ENCODE results near the gene CCDC80.
"Not testable (repeated sequence)": the region's sequence is repeated elsewhere in the genome, so short reads cannot be mapped to it uniquely, and the experiment has no call there.

Gene CCDC80

DNA sequence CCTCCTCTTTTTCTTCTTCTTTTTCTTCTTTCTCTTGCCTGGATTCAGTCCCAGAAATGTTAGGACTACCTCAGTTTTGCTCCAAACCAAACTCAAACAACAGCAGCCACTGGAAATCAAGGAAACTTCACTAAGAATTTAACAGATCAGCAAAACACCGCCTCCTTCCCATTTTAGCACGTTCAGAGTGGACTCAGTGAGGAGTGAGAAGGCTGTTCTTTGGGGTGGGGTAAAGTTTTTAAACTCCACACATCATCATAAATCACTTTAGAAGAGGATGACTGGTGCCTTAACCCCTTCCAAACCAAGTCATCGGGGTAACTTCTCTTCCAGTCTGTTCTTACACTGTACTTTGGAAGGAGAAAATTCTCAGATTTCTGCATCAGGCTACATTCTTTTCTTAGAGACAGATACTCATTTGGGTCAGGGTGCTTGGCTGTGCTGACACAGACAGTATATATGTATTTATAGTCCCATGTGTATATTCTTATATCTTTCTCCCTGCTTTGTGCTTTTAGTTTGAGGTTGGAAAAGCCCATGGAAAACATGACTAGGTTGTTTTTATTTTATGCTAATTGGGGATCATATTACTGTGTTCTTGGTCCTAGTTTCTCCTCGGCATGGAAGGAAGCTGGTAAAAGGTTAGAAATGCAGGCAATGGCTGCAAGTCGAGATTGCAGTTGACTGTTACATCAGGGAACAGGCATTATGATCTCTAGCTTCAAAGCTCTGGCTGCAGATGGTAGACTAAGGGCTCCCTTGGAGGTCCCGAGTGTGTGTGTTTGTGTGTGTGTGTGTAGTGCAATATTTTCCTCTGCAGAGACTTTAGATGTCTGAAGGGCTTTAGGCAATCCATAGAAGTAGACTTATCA lies at the start of gene CCDC80:
Gene CCDC80, minus strand, starts transcription at position 214 of the 872 bp plus-strand sequence. CDS start 1,238 bp downstream, outside the sequence.
- no peak for DNase-seq

GRCh38 chr3:112689989-112690388 lies 49.0 kb upstream of the CCDC80 start:
- no peak for DNase-seq

DNA sequence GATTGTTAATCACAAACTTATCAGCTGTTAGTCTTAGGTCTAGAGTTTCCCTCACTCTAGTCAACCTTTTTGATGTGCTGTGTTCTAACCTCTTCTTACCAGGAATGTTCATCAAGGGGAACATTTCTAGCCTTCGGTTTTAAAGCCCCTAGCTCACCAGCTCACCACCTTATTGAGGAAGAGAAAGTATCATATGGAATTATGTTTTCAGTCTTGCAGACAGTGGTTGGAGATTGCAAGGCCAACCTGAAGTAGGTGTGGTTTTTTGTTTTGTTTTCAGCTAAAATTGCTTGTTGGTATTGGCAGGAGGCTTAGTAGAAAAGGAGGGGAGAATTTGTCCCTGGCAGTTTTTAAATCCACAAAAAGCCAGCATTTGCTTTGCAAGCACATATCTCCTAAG lies 48.4 kb upstream of the CCDC80 start:
- DNase-seq = no peak

DNA sequence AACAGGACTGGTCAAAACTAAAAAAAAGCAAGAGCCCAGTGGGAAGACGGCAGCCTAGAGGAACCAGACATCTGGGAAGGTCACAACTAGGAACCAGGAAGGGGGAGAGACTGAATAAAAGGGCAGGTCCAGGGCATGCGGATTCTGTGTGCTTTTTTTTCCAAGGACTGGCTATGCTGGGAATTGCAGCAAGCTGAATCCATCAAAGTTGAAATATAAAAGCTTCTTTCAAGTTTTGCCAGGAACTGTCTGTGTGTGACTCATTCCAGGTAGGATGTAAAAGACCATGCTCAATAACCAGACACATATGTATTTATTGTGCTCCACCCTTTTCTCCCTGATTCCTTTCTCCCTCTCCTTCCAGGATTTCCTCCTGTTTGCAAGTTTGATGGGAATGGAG lies 47.9 kb upstream of the CCDC80 start:
- DNase-seq = no peak

DNA sequence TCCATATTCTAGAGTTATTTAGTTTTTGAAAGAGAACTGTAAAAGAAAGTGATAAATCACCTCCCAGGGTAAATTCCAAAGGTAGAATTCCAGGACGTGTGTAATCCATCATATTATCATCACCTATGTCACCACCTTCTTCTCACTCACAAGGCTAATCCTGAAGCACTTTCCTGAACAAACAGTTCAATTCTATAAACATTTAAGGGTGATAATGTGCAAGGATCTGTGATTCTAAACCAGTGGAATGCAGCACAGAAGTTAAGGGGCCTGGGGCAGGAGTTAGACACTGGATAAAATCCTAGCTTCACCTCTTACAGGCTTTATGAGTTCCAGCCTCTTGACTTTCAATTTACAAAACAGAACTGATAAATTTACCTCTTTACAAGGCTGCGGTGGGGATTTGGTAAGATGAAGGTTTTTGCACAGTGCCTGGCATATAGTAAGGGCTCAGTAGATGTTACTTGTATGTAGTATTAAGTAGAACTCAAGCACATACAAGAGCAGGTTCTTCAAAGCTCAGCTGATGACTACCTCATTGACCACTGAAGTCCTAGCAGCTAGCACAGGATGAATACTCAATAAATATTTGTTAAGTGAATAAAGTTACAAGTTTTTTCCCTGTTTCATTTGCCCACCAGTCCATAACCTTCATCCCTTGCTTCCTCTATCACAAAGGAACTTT lies 47.3 kb upstream of the CCDC80 start:
- no peak for DNase-seq

DNA sequence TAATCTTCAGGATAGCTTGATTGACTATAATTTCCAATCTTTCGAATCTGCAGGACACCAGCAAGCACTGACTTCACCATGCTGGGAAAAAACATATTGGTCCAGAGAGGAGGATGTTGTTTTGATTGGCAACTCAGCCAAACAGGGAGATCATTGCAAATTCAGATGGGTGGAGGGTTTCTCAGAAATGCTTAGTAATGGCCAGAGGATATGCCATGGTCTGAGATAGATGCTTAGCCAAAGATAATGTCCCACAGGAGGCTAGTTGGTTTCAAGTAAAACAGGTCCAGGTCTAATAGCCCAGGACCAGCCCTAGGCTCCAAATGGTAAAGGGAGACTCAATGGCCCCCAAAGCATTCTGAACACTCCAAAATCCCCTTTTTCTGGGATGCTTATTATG lies 46.7 kb upstream of the CCDC80 start:
- DNase-seq = no peak

DNA sequence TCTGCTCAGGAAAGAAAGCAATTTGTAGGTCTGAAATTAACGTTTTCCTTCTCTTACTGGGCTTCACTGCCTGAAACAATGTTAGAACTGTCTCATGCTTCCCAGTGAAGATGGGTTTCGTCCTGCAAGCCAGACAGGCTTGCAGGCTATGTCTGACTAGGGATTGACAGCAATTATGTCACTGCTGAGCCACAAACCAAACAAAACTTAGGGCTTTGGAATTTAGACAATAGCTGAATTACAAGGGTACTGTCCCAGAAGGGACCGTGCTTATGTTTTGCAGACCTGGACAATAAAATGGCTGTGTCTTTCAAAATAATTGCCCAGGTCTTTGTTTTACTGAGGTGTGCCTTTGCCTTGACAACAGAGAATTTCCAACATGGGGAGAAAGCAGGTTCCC lies 46.3 kb upstream of the CCDC80 start:
- no peak for DNase-seq

DNA sequence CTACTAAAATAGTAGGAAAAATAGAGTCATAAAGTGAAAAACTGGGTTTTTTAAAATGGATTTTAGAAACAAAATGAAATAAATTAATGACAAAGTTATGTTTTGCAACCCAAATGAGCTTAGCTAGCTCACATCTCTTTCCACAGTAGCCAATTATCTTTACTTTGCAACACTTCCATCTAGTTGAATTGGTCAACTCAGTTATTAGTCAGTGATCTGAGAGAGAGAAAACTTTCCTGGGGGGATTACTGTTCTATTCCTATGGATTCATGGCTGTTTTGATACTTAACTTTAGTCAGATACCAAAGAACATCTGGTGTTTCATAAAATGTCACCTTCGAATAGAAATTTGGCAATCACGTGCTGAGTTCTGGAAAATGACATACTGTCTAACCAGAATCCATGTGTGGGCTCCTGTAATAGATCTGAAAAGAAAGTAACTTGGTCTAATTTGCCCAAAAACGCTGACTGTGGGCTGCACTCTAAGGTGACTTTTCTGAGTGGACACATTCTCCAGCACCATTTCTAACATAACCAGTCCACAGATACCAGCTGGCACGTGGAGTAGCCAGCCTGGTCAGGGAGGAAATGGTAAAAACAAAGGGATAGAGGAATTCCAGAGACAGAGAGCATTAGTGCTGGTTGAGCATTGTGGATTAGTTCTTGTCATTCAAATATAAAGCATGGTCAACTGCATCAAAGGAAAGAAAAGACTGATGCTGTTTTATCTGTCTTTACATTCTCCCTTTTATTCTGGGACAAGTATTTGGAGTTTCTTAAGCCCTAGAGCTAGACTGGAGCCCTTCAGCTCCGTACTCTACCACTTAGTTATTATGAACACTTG lies 45.2 kb upstream of the CCDC80 start:
- no peak for DNase-seq

GRCh38 chr3:112685420-112685819 lies 44.5 kb upstream of the CCDC80 start:
- no peak for DNase-seq

DNA sequence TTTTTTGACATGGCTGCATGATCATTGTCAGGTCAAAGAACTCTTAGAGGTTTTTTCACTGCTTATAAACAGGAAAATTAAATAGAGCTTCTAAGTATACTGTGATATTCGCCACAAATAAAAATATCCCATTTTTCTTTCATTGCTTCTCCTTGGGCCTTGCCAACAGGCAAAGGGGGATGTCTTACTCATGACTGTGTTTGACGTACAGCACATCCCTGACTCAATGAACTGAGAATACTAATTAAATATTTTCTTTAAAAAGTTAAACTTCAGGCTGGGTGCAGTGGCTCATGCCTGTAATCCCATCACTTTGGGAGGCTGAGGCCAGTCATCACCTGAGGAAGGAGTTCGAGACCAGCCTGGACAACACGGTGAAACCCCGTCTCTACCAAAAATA lies 41.4 kb upstream of the CCDC80 start:
- no peak for DNase-seq

- DNase-seq = no peak
Measured at GRCh38 chr3:112681822-112682325, 40.9 kb upstream of the CCDC80 start.

DNA sequence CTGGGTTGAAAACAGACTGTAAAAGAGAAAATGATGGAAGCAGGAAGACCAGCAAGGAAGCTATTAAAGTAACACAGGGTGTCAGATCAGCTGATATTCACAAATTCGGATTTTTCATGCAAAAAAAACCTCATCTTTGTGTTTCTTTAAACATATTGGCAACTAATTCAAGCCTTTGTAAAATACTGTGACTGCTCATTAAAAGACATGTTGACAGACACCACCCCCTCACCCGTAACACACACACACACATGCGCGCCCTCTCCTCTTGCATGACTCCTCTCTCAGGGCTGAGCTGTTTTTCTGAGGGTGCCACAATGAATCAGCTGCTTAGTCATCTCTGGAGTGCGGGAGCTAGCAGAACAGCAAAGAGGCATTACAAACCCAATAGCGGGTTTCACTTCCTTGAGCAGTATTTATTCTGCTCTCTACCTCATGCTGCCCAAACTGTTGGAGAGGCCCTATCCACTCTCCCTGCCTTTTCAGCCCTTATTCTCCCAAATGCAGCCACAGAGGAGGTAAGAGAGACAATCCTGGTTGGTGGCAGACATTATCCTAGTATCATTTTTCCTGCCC lies 35.8 kb upstream of the CCDC80 start:
- DNase-seq = peak; percentile 30 to 62 (median 52)

GRCh38 chr3:112675943-112676535 lies 35.1 kb upstream of the CCDC80 start:
- DNase-seq = no peak

DNA sequence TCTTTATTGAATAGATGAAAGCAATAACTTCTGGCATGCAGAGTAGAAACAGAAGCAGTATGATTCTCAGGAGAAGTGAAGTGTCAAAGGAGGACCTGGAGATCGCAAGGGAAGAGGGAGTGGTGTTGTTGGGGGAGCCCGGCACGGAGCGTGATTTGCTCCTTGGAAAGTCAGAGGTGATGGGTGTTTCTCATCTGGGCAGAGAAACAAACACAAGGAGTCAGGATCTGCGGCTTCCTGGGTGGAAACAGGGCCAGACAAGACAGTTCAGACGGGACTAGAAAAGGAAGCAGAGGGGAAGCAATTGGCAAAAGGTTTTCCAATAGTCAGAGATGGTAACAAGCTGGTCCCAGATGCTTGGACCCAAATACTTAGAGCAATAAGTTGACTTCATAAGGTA lies 34.4 kb upstream of the CCDC80 start:
- DNase-seq = no peak

GRCh38 chr3:112672716-112673541 lies 32.0 kb upstream of the CCDC80 start:
- no peak for DNase-seq

DNA sequence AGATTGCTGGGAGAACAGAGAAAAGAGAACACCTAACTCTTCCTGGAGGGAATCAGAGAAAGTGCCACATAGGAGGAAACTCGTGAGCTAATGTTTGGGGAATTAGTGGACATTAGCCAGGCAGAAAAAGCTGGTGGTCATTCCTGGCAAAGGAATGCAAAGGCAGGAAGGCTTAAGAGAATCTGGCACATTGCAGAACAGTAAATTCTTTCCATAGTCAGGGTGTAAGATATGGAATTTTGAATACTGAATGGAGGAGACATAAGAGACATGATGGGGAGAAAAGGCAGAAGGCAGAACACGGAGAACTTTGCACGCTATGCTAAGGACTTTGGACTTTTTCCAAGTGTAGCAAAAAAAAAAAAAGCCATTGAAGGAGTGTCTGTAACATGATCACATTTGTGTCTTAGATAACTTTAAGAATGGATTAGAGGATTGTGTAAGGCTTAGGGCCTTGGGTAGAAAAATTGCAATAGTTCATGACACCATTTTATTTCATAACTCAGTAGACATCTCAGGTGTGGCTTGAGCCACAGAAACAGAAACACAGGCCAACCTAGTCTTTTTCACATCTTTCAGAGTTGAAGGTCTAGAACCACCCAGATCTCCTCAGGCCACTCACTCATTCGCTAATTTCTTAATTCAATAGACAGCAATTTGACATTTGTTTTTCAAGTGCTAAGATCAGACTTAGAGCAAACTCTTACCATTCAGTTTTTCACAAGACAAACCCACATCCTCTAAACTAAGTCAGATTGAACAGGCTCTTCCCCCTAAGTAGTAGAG lies 31.2 kb upstream of the CCDC80 start:
- no peak for DNase-seq

DNA sequence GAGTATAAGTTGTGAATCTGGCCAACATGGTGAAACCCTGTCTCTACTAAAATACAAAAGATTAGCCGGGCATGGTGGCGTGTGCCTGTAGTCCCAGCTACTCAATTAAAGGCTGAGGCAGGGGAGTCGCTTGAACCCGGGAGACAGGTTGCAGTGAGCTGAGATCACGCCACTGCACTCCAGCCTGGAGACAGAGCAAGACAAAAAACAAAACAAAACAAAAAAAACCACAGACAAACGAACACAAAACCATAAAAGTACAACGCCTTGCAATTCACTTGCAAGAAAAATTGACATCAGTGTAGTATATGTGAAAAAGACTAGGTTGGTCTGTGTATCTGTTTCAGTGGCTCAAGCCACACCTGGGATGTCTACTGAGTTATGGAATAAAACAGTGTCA lies 29.9 kb upstream of the CCDC80 start:
- no peak for DNase-seq

GRCh38 chr3:112667599-112667998 lies 26.7 kb upstream of the CCDC80 start:
- DNase-seq = no peak

GRCh38 chr3:112665009-112665408 lies 24.1 kb upstream of the CCDC80 start:
- DNase-seq = not testable (repeated sequence)

DNA sequence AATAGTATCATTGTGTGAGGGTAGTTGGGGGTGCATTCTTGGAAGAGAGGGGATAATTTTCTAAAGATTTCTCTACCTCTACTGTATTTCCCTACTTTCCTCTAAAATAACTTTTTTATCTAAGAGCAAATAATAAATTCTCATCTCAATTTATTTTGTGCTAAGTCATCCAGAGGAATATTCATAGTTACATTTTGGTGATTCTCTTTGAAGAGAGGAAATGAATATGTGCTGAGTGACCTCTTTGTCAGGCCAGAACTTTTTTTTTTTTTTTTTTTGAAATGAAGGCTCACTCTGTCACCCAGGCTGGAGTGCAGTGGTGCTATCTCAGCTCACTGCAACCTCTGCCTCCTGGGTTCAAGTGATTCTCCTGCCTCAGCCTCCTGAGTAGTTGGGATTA lies 15.1 kb upstream of the CCDC80 start:
- no peak for DNase-seq

DNA sequence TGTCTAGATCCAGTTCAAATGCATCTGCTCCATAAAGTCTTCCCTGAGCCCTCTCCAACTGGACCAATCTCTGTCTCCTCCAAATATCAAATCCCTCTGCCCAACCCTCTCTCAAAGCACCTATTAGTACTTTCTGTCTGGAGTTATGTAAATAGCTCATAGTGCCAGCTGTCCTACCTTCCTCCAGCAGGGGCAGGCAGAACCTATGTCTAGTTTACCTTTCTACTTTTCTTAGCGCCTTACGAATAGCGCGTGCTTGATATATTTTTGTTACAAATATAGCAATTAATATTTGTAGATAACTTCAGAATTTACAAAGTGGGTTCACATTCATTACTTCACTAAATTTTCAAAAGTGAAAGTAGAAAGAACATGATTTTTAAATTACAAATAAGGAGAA lies 14.0 kb upstream of the CCDC80 start:
- DNase-seq = no peak
